Caco-2 (cell line): ENCODE data around the gene UTP3. TPM values are rescaled to one million over a fixed set of nuclear protein-coding genes. Genes with fewer than 3 reads are reported as not detected.

ENCODE experiments used
- BruUV-seq: library from RNA; stranded (reverse); fragments of 400-500 nt; replicated peaks from 2 replicates; lab custom pipeline; 2021; lab: Mats Ljungman, UMichigan
- CTCF ChIA-PET: fragments of 300-600 bp; sonication (Branson Sonifier 250); formaldehyde crosslinking; loops from one replicate; lab custom pipeline; 2022; ENCODE audit warnings: antibody characterized with exemption; lab: Charles Lee
- POLR2A ChIA-PET: fragments of 300-600 bp; sonication (Branson Sonifier 250); formaldehyde crosslinking; loops from one replicate; lab custom pipeline; 2022; ENCODE audit warnings: antibody characterized with exemption; lab: Charles Lee
- DNase-seq, 2 experiments: peaks; one replicate each; pipeline versions ENCODE4 v3.0.0 to v3.0.0-alpha.2; 2020 to 2022
- H3K27me3 ChIP-seq: replicated peaks from 2 replicates; pipeline ENCODE4 v1.6.0; 2011; ENCODE audit warnings: low read length; ENCODE audit not compliant: control insufficient read depth, insufficient read depth
- H3K36me3 ChIP-seq: 2 replicates; pipeline ENCODE4 v1.5.1; 2011; ENCODE audit warnings: low read length; ENCODE audit not compliant: control insufficient read depth, insufficient read depth
- H3K4me1 ChIP-seq: fragments of 250-450 bp; sonication (Bioruptor Pico); 2 replicates; pipeline ENCODE4 v1.5.1; 2020; ENCODE audit warnings: mild to moderate bottlenecking
- H3K4me3 ChIP-seq: 2 replicates; pipeline ENCODE4 v1.5.1; 2011; ENCODE audit warnings: low read depth, mild to moderate bottlenecking, control low read depth, low read length
- H3K9me3 ChIP-seq: fragments of 250-450 bp; sonication (Bioruptor Pico); 2 replicates; pipeline ENCODE4 v1.5.1; 2020; ENCODE audit warnings: mild to moderate bottlenecking, moderate library complexity
- H3K27ac Mint-ChIP-seq: one replicate; pipeline ENCODE4 v1.8.0; 2022; ENCODE audit warnings: mixed read lengths; ENCODE audit not compliant: unreplicated experiment
- H3K27me3 Mint-ChIP-seq: one replicate; pipeline ENCODE4 v1.8.0; 2022; ENCODE audit warnings: mixed read lengths; ENCODE audit not compliant: insufficient read depth, unreplicated experiment
- H3K36me3 Mint-ChIP-seq: one replicate; pipeline ENCODE4 v1.8.0; 2022; ENCODE audit warnings: mild to moderate bottlenecking, mixed read lengths; ENCODE audit not compliant: insufficient read depth, unreplicated experiment
- H3K4me1 Mint-ChIP-seq: one replicate; pipeline ENCODE4 v1.8.0; 2022; ENCODE audit warnings: low read depth, mixed read lengths; ENCODE audit not compliant: unreplicated experiment
- H3K4me3 Mint-ChIP-seq: one replicate; pipeline ENCODE4 v1.8.0; 2022; ENCODE audit warnings: mild to moderate bottlenecking, moderate library complexity, mixed read lengths; ENCODE audit not compliant: unreplicated experiment
- H3K9me3 Mint-ChIP-seq: one replicate; pipeline ENCODE4 v1.8.0; 2022; ENCODE audit warnings: mixed read lengths; ENCODE audit not compliant: unreplicated experiment
- intact Hi-C: fragments of 100-400 bp; cut with micrococcal nuclease; formaldehyde crosslinking; loops from one replicate; pipeline ENCODE4 v1.10.0; 2022; ENCODE audit not compliant: unreplicated experiment
- total RNA-seq: library from RNA; stranded (reverse); gene quantifications from 2 replicates; pipeline ENCODE4 v1.2.3, GENCODE V29; 2022
- TF ChIP-seq, protein P1 (sequence below), 2 experiments: fragments of 200-600 bp in 1 of 2; IDR thresholded peaks; 1 replicate in 1 of 2; 2 replicates in 1 of 2; pipeline versions ENCODE4 v1.5.1 to v1.8.0; 2011 to 2022; ENCODE audit warnings: antibody characterized with exemption in 1 of 2, control low read depth in 1 of 2, inconsistent platforms in 1 of 2, low read depth in 1 of 2, low read length in 1 of 2, mild to moderate bottlenecking in 1 of 2, moderate library complexity in 1 of 2; ENCODE audit not compliant: insufficient read depth in 1 of 2, severe bottlenecking in 1 of 2, unreplicated experiment in 1 of 2

The UTP3 gene
- total RNA-seq, 1 experiment from 2014 or later, result 28.2 TPM

DNA sequence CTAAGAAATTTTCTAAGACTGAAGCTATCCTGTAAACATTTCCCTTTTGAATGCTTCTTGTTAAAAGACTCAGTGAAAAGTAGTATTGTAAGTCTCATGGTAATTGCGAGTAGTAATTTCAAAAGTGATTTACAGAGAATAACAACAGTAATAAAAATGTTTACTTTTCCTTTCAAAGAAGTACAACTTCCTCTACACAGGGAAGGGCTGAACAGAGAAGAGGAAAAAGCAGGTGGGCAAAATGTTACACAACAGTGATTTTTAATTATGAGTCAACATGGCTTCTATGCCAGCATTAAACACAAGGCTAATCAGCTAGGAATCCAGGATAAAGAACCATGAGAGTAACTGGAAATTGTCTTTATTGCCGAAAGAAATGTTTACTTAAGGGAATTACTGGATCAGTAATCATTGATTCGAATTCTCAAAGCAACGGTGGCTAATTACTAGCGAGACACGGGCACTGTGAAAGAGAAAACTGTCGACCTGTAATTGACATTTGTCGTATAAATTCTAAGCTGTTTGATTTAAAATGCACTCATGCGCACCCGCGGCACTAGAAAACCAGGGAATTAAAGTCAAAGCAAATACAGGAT lies 15.4 kb downstream of the UTP3 start:
- CTCF ChIA-PET, result interaction anchor here (0.6 to 1.1 kb wide), 2 partner anchors 15 to 205 kb away, joined by 3 to 5 read pairs; no protein-coding TSS in a partner anchor
- H3K36me3 ChIP-seq, result no peaks in the 10 kb centered on the region

GRCh38 chr4:70704215-70704930 lies 16.0 kb downstream of the UTP3 start:
- TSS peak; percentile 92 for BruUV-seq
- POLR2A ChIA-PET, result interaction anchor here (0.7 to 1.3 kb wide), 4 partner anchors 15 to 197 kb away, joined by 3 to 7 read pairs (median 5); partner anchors contain the start of genes GRSF1 and UTP3
- CTCF ChIA-PET, result interaction anchor here (0.6 to 1.1 kb wide), 2 partner anchors 15 to 32 kb away, joined by 5 to 6 read pairs; no protein-coding TSS in a partner anchor
- no peaks in the 10 kb centered on the region for H3K27me3 ChIP-seq
- peak overlapping the region; percentile 98 for H3K4me3 Mint-ChIP-seq
- no peaks in the 10 kb centered on the region for H3K9me3 Mint-ChIP-seq
- DNase-seq, result peak; percentile 88 to 90
- no peaks in the 10 kb centered on the region for H3K27me3 Mint-ChIP-seq
- TF ChIP-seq, protein P1, sequence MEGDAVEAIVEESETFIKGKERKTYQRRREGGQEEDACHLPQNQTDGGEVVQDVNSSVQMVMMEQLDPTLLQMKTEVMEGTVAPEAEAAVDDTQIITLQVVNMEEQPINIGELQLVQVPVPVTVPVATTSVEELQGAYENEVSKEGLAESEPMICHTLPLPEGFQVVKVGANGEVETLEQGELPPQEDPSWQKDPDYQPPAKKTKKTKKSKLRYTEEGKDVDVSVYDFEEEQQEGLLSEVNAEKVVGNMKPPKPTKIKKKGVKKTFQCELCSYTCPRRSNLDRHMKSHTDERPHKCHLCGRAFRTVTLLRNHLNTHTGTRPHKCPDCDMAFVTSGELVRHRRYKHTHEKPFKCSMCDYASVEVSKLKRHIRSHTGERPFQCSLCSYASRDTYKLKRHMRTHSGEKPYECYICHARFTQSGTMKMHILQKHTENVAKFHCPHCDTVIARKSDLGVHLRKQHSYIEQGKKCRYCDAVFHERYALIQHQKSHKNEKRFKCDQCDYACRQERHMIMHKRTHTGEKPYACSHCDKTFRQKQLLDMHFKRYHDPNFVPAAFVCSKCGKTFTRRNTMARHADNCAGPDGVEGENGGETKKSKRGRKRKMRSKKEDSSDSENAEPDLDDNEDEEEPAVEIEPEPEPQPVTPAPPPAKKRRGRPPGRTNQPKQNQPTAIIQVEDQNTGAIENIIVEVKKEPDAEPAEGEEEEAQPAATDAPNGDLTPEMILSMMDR (IDR thresholded peaks at IDR 0.05; ENCODE audit: insufficient read depth in 1 of 2, low read depth in 1 of 2, low read length in 1 of 2, severe bottlenecking in 1 of 2, unreplicated experiment in 1 of 2), result peak; percentile 30 to 63
- H3K9me3 ChIP-seq, result no peaks in the 10 kb centered on the region
- peaks cover 4% of the 10 kb centered on the region for H3K4me1 Mint-ChIP-seq
- H3K36me3 ChIP-seq, result no peaks in the 10 kb centered on the region
- H3K27ac Mint-ChIP-seq, result peak overlapping the region; percentile 98
- H3K36me3 Mint-ChIP-seq, result peaks cover 11% of the 10 kb centered on the region
- intact Hi-C loops, result loop anchor here (1.0 kb wide), 1 partner anchor 16 kb away; the partner anchor contains the start of gene UTP3
- H3K4me1 ChIP-seq, result peaks cover 11% of the 10 kb centered on the region
- H3K4me3 ChIP-seq, result peak overlapping the region; percentile 79

More for the DNA sequence above, 15.4 kb downstream of the UTP3 start:
- no TSS peak for BruUV-seq
- H3K4me1 Mint-ChIP-seq, result no peaks in the 10 kb centered on the region
- Histone ChIP-seq H3K27me3 (no peaks in the 10 kb centered on the region), H3K4me3 (peak overlapping the region; percentile 79), H3K9me3 (no peaks in the 10 kb centered on the region), H3K4me1 (peaks cover 11% of the 10 kb centered on the region)
- peak overlapping the region; percentile 98 for H3K4me3 Mint-ChIP-seq
- DNase-seq, result no peak
- intact Hi-C loops, result loop anchor here (1.0 kb wide), 1 partner anchor 15 kb away; the partner anchor contains the start of gene UTP3
- no peaks in the 10 kb centered on the region for H3K27me3 Mint-ChIP-seq
- H3K9me3 Mint-ChIP-seq, result no peaks in the 10 kb centered on the region
- H3K36me3 Mint-ChIP-seq, result peaks cover 11% of the 10 kb centered on the region
- POLR2A ChIA-PET, result interaction anchor here (0.7 to 1.3 kb wide), 2 partner anchors 15 to 198 kb away, joined by 3 to 7 read pairs; partner anchors contain the start of gene UTP3
- TF ChIP-seq, protein P1 (IDR thresholded peaks at IDR 0.05; ENCODE audit: insufficient read depth in 1 of 2, low read depth in 1 of 2, low read length in 1 of 2, severe bottlenecking in 1 of 2, unreplicated experiment in 1 of 2), result no peak
- H3K27ac Mint-ChIP-seq, result peak overlapping the region; percentile 98

- no peaks in the 10 kb centered on the region for H3K27me3 ChIP-seq
- Mint-ChIP-seq H3K27ac (no peak overlapping the region), H3K9me3 (no peaks in the 10 kb centered on the region), H3K27me3 (no peaks in the 10 kb centered on the region), H3K4me3 (peak overlapping the region; percentile 98), H3K36me3 (peaks cover 11% of the 10 kb centered on the region), H3K4me1 (peaks cover 9% of the 10 kb centered on the region)
- no peaks in the 10 kb centered on the region for H3K9me3 ChIP-seq
- ChIA-PET CTCF (interaction anchor here (0.6 to 1.3 kb wide), 2 partner anchors 17 to 31 kb away, joined by 6 to 8 read pairs; no protein-coding TSS in a partner anchor), POLR2A (interaction anchor here (1.0 to 1.1 kb wide), 2 partner anchors 16 to 135 kb away, joined by 5 read pairs; partner anchors contain the start of gene GRSF1)
- DNase-seq, result no peak
- no TSS peak for BruUV-seq
- intact Hi-C loops, result loop anchor here (1.0 to 5.0 kb wide), 4 partner anchors 17 to 197 kb away; partner anchors contain the start of genes MOB1B and UTP3
- TF ChIP-seq, protein P1 (IDR thresholded peaks at IDR 0.05; ENCODE audit: insufficient read depth in 1 of 2, low read depth in 1 of 2, low read length in 1 of 2, severe bottlenecking in 1 of 2, unreplicated experiment in 1 of 2), result no peak
- no peaks in the 10 kb centered on the region for H3K36me3 ChIP-seq
- peak overlapping the region; percentile 79 for H3K4me3 ChIP-seq
- H3K4me1 ChIP-seq, result peaks cover 11% of the 10 kb centered on the region
Measured at GRCh38 chr4:70704931-70705182, 16.5 kb downstream of the UTP3 start.
